ENCODE results near the gene NDRG4. TPM values are rescaled to one million over a fixed set of nuclear protein-coding genes. Genes with fewer than 3 reads are reported as not detected.
"Not testable (repeated sequence)": the region's sequence is repeated elsewhere in the genome, so short reads cannot be mapped to it uniquely, and the experiment has no call there.

The NDRG4 gene
- total RNA-seq, 1 experiment from 2014 or later, result 4.8 TPM

DNA sequence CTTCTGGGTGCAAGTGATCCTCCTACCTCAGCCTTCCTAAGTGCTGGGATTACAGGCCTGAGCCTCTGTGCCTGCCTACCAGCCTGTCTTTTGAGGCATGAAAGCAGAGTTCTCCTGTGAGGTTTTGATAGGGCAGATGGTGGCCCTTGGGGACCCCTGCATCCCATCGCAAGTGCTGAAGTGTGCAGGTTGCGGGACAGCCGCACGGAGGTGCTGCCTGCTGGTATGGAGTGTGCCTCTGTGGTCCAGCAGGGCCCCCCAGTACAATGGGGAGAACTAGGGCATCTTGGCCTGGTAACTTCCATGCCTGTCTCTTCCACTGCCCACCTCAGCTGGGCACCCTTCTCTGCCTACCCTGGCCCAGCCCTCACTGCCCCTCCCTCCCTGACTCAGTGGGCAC, 9.9 kb upstream of the NDRG4 start:
- H3K9me2 ChIP-seq (ENCODE audit: insufficient read depth), result no peaks in the 10 kb centered on the region
- no peak overlapping the region for H2AFZ ChIP-seq
- H3K27me3 ChIP-seq (ENCODE audit: insufficient read depth, low read depth), result no peaks in the 10 kb centered on the region
- intact Hi-C loops (cut with micrococcal nuclease; ENCODE audit: unreplicated experiment), result no loop called here
- no peak overlapping the region for H3K4me3 ChIP-seq
- no peaks in the 10 kb centered on the region for H3K36me3 ChIP-seq (ENCODE audit: low read depth)
- H3F3A ChIP-seq (ENCODE audit: insufficient read depth, low read depth), result no peaks in the 10 kb centered on the region
- TF ChIP-seq, protein P1, sequence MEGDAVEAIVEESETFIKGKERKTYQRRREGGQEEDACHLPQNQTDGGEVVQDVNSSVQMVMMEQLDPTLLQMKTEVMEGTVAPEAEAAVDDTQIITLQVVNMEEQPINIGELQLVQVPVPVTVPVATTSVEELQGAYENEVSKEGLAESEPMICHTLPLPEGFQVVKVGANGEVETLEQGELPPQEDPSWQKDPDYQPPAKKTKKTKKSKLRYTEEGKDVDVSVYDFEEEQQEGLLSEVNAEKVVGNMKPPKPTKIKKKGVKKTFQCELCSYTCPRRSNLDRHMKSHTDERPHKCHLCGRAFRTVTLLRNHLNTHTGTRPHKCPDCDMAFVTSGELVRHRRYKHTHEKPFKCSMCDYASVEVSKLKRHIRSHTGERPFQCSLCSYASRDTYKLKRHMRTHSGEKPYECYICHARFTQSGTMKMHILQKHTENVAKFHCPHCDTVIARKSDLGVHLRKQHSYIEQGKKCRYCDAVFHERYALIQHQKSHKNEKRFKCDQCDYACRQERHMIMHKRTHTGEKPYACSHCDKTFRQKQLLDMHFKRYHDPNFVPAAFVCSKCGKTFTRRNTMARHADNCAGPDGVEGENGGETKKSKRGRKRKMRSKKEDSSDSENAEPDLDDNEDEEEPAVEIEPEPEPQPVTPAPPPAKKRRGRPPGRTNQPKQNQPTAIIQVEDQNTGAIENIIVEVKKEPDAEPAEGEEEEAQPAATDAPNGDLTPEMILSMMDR (conservative IDR thresholded peaks at IDR 0.05), result no peak
- no peak for TF ChIP-seq EZH2 (IDR thresholded peaks at IDR 0.05; ENCODE audit: low read depth)
- ChIA-PET POLR2A (ENCODE audit: unreplicated experiment) (no interaction called here), CTCF (no interaction called here)
- H3K9me3 ChIP-seq (ENCODE audit: insufficient read depth, low read depth), result no peaks in the 10 kb centered on the region
- no peaks in the 10 kb centered on the region for H3K79me2 ChIP-seq (ENCODE audit: low read depth)
- no peak for DNase-seq
- no peak overlapping the region for H3K27ac ChIP-seq
- no TSS peak for BruUV-seq (replicated peaks)
- no peaks in the 10 kb centered on the region for H4K20me1 ChIP-seq (ENCODE audit: insufficient read depth)
- H3K4me2 ChIP-seq, result no peak overlapping the region
- H3K4me1 ChIP-seq (replicated peaks; ENCODE audit: insufficient read depth), result no peaks in the 10 kb centered on the region

DNA sequence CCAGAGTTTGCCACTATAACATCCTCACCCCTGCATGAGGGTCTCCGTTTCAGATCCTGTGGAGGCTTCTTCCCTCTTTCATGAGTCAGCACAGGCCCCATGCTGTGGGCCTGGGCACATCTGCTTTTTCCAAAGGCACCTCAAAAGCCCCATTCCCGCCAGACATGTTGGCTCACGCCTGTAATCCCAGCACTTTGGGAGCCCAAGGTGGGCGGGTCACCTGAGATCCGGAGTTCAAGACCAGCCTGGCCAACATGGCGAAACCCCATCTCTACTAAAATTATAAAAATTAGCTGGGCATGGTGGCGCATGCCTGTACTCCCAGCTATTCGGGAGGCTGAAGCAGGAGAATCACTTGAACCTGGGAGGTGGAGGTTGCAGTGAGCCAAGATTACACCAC, 9.4 kb upstream of the NDRG4 start:
- H3K79me2 ChIP-seq (ENCODE audit: low read depth); intact Hi-C loops (cut with micrococcal nuclease; ENCODE audit: unreplicated experiment); H3K27ac ChIP-seq; H3K4me1 ChIP-seq (replicated peaks; ENCODE audit: insufficient read depth); BruUV-seq (replicated peaks); DNase-seq; H3K4me2 ChIP-seq; H4K20me1 ChIP-seq (ENCODE audit: insufficient read depth); CTCF ChIA-PET; H3K9me3 ChIP-seq (ENCODE audit: insufficient read depth, low read depth); H3K27me3 ChIP-seq (ENCODE audit: insufficient read depth, low read depth); H3F3A ChIP-seq (ENCODE audit: insufficient read depth, low read depth); H2AFZ ChIP-seq; H3K36me3 ChIP-seq (ENCODE audit: low read depth); POLR2A ChIA-PET (ENCODE audit: unreplicated experiment); H3K9me2 ChIP-seq (ENCODE audit: insufficient read depth); H3K4me3 ChIP-seq: not testable (repeated sequence)

DNA sequence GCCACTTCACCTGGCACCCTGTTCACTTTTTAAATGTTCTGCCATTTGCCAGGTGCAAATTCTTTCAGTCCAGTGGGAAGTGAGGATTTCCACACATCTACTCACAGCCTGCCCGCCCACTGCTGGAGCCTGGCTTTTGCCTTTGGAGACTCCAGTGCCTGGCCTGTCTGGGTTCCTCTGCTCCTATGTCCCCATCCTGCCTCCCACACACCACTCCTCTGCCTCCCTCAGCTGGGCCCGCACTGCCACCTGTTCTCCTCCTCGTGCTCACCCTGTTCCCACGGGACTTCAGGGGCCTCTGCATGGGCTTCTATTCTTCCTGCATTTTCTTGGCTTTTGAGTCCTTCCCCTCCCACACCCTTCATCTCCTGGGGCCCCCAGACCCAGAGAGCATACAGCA, 7.9 kb upstream of the NDRG4 start:
- Histone ChIP-seq H3K4me1 (replicated peaks; ENCODE audit: insufficient read depth) (no peaks in the 10 kb centered on the region), H3K27me3 (ENCODE audit: insufficient read depth, low read depth) (no peaks in the 10 kb centered on the region), H3K36me3 (ENCODE audit: low read depth) (no peaks in the 10 kb centered on the region), H3K27ac (no peak overlapping the region), H3K4me3 (no peak overlapping the region), H3K9me2 (ENCODE audit: insufficient read depth) (no peaks in the 10 kb centered on the region), H3K79me2 (ENCODE audit: low read depth) (no peaks in the 10 kb centered on the region), H3F3A (ENCODE audit: insufficient read depth, low read depth) (peaks cover 6% of the 10 kb centered on the region; the same call in 1 of the 2 replicates), H4K20me1 (ENCODE audit: insufficient read depth) (no peaks in the 10 kb centered on the region), H2AFZ (no peak overlapping the region), H3K9me3 (ENCODE audit: insufficient read depth, low read depth) (no peaks in the 10 kb centered on the region), H3K4me2 (no peak overlapping the region)
- ChIA-PET CTCF (no interaction called here), POLR2A (ENCODE audit: unreplicated experiment) (interaction anchor here (0.6 kb wide), 1 partner anchor 156 kb away, joined by 3 read pairs; no protein-coding TSS in a partner anchor)
- no peak for DNase-seq
- BruUV-seq (replicated peaks), result no TSS peak
- TF ChIP-seq, protein P1 (conservative IDR thresholded peaks at IDR 0.05), result no peak
- TF ChIP-seq EZH2 (IDR thresholded peaks at IDR 0.05; ENCODE audit: low read depth), result no peak
- intact Hi-C loops (cut with micrococcal nuclease; ENCODE audit: unreplicated experiment), result no loop called here

DNA sequence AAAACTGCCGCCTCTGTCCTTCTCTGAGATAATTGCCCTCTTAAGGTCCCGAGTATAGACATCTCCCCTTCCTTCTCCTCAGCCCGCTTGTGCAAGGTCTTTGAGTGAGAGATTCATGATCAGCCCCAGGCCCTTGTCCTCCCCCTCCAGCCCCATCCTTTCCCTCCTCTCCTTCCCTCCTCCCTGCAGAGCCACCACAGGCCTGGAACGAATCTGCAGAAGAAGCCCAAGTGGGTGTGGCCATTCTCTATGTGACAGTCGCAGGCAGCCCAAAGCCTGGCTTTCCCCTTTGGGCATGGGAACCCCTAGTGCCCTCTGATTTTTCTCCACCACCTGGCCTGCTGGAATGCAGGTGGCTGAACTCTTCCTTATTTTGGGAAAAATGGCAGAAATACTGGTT, 7.2 kb upstream of the NDRG4 start:
- no TSS peak for BruUV-seq (replicated peaks)
- H3K9me3 ChIP-seq (ENCODE audit: insufficient read depth, low read depth), result no peaks in the 10 kb centered on the region
- H3K79me2 ChIP-seq (ENCODE audit: low read depth), result no peaks in the 10 kb centered on the region
- no peak overlapping the region for H3K4me3 ChIP-seq
- DNase-seq, result no peak
- H3K36me3 ChIP-seq (ENCODE audit: low read depth), result no peaks in the 10 kb centered on the region
- no peaks in the 10 kb centered on the region for H3K4me1 ChIP-seq (replicated peaks; ENCODE audit: insufficient read depth)
- peaks cover 13% of the 10 kb centered on the region; the same call in 1 of the 2 replicates for H3F3A ChIP-seq (ENCODE audit: insufficient read depth, low read depth)
- H3K4me2 ChIP-seq, result no peak overlapping the region
- ChIA-PET CTCF (interaction anchor here (0.7 kb wide), 1 partner anchor 164 kb away, joined by 3 read pairs; no protein-coding TSS in a partner anchor), POLR2A (ENCODE audit: unreplicated experiment) (no interaction called here)
- no peaks in the 10 kb centered on the region for H3K27me3 ChIP-seq (ENCODE audit: insufficient read depth, low read depth)
- intact Hi-C loops (cut with micrococcal nuclease; ENCODE audit: unreplicated experiment), result no loop called here
- H4K20me1 ChIP-seq (ENCODE audit: insufficient read depth), result no peaks in the 10 kb centered on the region
- no peak overlapping the region for H2AFZ ChIP-seq
- TF ChIP-seq EZH2 (IDR thresholded peaks at IDR 0.05; ENCODE audit: low read depth), result no peak
- TF ChIP-seq, protein P1 (conservative IDR thresholded peaks at IDR 0.05), result no peak
- H3K27ac ChIP-seq, result no peak overlapping the region
- H3K9me2 ChIP-seq (ENCODE audit: insufficient read depth), result no peaks in the 10 kb centered on the region
